Osteocyte (in vitro differentiated cells): Measurements from ENCODE around the gene CHPT1. TPM values are rescaled to one million over a fixed set of nuclear protein-coding genes. Genes with fewer than 3 reads are reported as not detected.

ENCODE experiments used
- DNase-seq: peaks from one replicate; pipeline ENCODE4 v3.0.0; 2021; ENCODE audit warnings: mixed read lengths; ENCODE audit not compliant: unreplicated experiment; ENCODE audit errors: extremely low spot score
- H3K27ac Mint-ChIP-seq: one replicate; pipeline ENCODE4 v1.8.0; 2021; ENCODE audit warnings: mild to moderate bottlenecking, mixed read lengths; ENCODE audit not compliant: unreplicated experiment
- H3K27me3 Mint-ChIP-seq: one replicate; pipeline ENCODE4 v1.8.0; 2021; ENCODE audit warnings: mixed read lengths; ENCODE audit not compliant: unreplicated experiment
- H3K36me3 Mint-ChIP-seq: one replicate; pipeline ENCODE4 v1.8.0; 2021; ENCODE audit warnings: mixed read lengths; ENCODE audit not compliant: unreplicated experiment
- H3K4me1 Mint-ChIP-seq: one replicate; pipeline ENCODE4 v1.8.0; 2021; ENCODE audit warnings: mixed read lengths; ENCODE audit not compliant: unreplicated experiment
- H3K4me3 Mint-ChIP-seq: one replicate; pipeline ENCODE4 v1.8.0; 2021; ENCODE audit warnings: mild to moderate bottlenecking, moderate library complexity, mixed read lengths; ENCODE audit not compliant: unreplicated experiment
- H3K9me3 Mint-ChIP-seq: one replicate; pipeline ENCODE4 v1.8.0; 2021; ENCODE audit warnings: mixed read lengths; ENCODE audit not compliant: unreplicated experiment
- total RNA-seq: library from RNA; stranded (reverse); gene quantifications from 2 replicates; pipeline ENCODE4 v1.2.1, GENCODE V29; 2021
- TF ChIP-seq, protein P1 (sequence below): fragments of 200-600 bp; sonication (generic); IDR thresholded peaks from 2 replicates; pipeline ENCODE4 v1.5.0; 2021; ENCODE audit warnings: antibody characterized with exemption, mild to moderate bottlenecking, moderate library complexity

The CHPT1 gene
- total RNA-seq, 1 donor from 2014 or later: 26.7 TPM

DNA sequence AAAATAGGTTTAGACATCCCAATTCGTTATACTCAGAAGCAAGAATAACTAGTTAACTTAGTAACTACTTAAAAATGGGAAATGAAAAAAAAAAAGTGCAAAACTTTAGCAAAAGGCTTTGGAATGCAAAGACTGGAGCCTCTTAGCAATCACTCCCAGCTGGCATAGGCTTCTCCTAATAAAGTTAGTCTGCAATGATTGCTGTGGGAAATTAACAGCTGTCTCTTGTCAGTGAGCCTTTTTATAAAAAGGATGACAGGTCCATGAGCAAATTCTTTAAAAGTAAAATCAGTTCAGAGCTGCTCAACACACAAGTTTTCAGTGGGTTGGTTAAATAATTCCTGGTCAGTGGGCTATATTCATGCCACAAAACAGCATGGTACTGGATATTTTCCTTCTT lies 49.2 kb downstream of the CHPT1 start:
- peaks cover 4% of the 10 kb centered on the region for H3K4me1 Mint-ChIP-seq
- H3K36me3 Mint-ChIP-seq: peaks cover 42% of the 10 kb centered on the region
- no peaks in the 10 kb centered on the region for H3K27me3 Mint-ChIP-seq
- DNase-seq: no peak
- no peak overlapping the region for H3K27ac Mint-ChIP-seq
- TF ChIP-seq, protein P1, sequence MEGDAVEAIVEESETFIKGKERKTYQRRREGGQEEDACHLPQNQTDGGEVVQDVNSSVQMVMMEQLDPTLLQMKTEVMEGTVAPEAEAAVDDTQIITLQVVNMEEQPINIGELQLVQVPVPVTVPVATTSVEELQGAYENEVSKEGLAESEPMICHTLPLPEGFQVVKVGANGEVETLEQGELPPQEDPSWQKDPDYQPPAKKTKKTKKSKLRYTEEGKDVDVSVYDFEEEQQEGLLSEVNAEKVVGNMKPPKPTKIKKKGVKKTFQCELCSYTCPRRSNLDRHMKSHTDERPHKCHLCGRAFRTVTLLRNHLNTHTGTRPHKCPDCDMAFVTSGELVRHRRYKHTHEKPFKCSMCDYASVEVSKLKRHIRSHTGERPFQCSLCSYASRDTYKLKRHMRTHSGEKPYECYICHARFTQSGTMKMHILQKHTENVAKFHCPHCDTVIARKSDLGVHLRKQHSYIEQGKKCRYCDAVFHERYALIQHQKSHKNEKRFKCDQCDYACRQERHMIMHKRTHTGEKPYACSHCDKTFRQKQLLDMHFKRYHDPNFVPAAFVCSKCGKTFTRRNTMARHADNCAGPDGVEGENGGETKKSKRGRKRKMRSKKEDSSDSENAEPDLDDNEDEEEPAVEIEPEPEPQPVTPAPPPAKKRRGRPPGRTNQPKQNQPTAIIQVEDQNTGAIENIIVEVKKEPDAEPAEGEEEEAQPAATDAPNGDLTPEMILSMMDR: no peak
- H3K4me3 Mint-ChIP-seq: no peak overlapping the region
- H3K9me3 Mint-ChIP-seq: no peaks in the 10 kb centered on the region

DNA sequence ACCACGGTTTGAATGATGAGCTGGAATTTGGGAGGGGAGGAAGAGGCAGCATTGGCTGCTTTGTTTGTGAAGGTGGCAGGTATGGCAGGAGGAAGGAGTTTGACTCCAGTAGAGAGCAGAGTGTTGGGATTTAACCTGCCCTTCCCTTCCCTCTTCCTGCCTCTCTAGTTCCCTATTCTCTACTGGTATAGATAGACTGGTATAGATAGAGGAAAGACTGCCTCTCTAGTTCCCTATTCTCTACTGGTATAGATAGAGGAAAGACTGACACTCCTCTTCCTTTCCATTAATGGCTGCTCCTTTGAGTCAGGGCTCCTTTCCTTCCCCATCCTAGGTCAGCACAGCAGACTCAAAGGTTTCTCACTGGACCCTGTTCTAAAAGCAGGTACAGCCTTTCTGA lies 50.3 kb downstream of the CHPT1 start:
- Mint-ChIP-seq H3K9me3 (no peaks in the 10 kb centered on the region), H3K4me1 (peaks cover 4% of the 10 kb centered on the region), H3K27me3 (no peaks in the 10 kb centered on the region), H3K27ac (no peak overlapping the region), H3K36me3 (peaks cover 39% of the 10 kb centered on the region), H3K4me3 (no peak overlapping the region)
- DNase-seq: no peak
- TF ChIP-seq, protein P1: no peak

DNA sequence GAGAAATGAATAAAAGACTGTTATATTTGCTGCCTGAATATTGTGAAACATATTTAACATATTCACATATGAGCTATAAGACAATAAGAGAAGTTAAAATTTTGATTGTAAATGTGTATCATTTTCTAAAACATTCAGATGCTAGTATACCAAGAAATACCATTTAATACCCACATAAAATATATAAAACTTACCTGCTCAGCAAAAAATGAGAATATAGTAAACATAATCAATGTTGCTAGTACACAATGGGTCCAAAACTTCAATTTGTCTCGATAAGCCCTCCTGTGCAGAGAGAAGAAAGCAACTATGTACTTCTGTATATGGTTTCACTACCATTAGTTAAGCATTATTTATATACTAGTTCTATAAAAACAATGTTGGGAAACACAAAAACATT lies 51.5 kb downstream of the CHPT1 start:
- DNase-seq: no peak
- Mint-ChIP-seq H3K9me3 (no peaks in the 10 kb centered on the region), H3K4me3 (no peak overlapping the region), H3K4me1 (no peaks in the 10 kb centered on the region), H3K27ac (no peak overlapping the region), H3K36me3 (peaks cover 36% of the 10 kb centered on the region), H3K27me3 (no peaks in the 10 kb centered on the region)
- TF ChIP-seq, protein P1: no peak

- Mint-ChIP-seq H3K27ac (no peak overlapping the region), H3K36me3 (peaks cover 38% of the 10 kb centered on the region), H3K4me1 (no peaks in the 10 kb centered on the region), H3K4me3 (no peak overlapping the region), H3K9me3 (no peaks in the 10 kb centered on the region), H3K27me3 (no peaks in the 10 kb centered on the region)
- TF ChIP-seq, protein P1: no peak
- no peak for DNase-seq
Measured at GRCh38 chr12:101749657-101750056, 52.2 kb downstream of the CHPT1 start.

- no peaks in the 10 kb centered on the region for H3K9me3 Mint-ChIP-seq
- DNase-seq: no peak
- H3K27me3 Mint-ChIP-seq: no peaks in the 10 kb centered on the region
- peaks cover 41% of the 10 kb centered on the region for H3K36me3 Mint-ChIP-seq
- TF ChIP-seq, protein P1: no peak
- no peaks in the 10 kb centered on the region for H3K4me1 Mint-ChIP-seq
- H3K4me3 Mint-ChIP-seq: no peak overlapping the region
- H3K27ac Mint-ChIP-seq: no peak overlapping the region
Measured at GRCh38 chr12:101750152-101750551, 52.7 kb downstream of the CHPT1 start.
